Lung (tissue), 16 donors: ENCODE measurements around the gene PEX5L. TPM values are rescaled to one million over a fixed set of nuclear protein-coding genes. Genes with fewer than 3 reads are reported as not detected.

Experiments
- ATAC-seq: fragments of 200-7000 bp; cut with Tn5 transposase; one replicate; pipeline ENCODE4 v1.9.1; 2020; ENCODE audit warnings: moderate number of reproducible peaks; ENCODE audit not compliant: insufficient read depth, low FRiP score
- DNase-seq, 3 donors: peaks; one replicate each; pipeline ENCODE4 v3.0.0-alpha.2; 2013 to 2017
- H3K27ac ChIP-seq, 2 donors: one replicate each; pipeline ENCODE4 v1.5.1; 2013; ENCODE audit warnings: mild to moderate bottlenecking in 2 of 2, moderate library complexity in 2 of 2, control low read depth in 1 of 2, inconsistent platforms in 1 of 2, low read depth in 1 of 2, low read length in 1 of 2
- H3K27me3 ChIP-seq, 3 donors: one replicate each; pipeline ENCODE4 v1.5.1; 2013; ENCODE audit warnings: low read length in 2 of 3; ENCODE audit not compliant: control insufficient read depth in 3 of 3, insufficient read depth in 3 of 3
- H3K36me3 ChIP-seq, 4 donors: one replicate each; pipeline ENCODE4 v1.5.1; 2013; ENCODE audit warnings: low read length in 4 of 4, mild to moderate bottlenecking in 1 of 4, moderate library complexity in 1 of 4; ENCODE audit not compliant: control insufficient read depth in 4 of 4, insufficient read depth in 4 of 4
- H3K4me1 ChIP-seq, 5 donors: one replicate each; pipeline ENCODE4 v1.5.1; 2013; ENCODE audit warnings: low read length in 5 of 5, mild to moderate bottlenecking in 2 of 5, moderate library complexity in 1 of 5; ENCODE audit not compliant: control insufficient read depth in 5 of 5, insufficient read depth in 5 of 5
- H3K4me3 ChIP-seq: one replicate; pipeline ENCODE4 v1.5.1; 2013; ENCODE audit warnings: mild to moderate bottlenecking, control low read depth, moderate library complexity
- H3K9ac ChIP-seq, 2 donors: one replicate each; pipeline ENCODE4 v1.5.1; 2013; ENCODE audit warnings: low read length in 2 of 2, control low read depth in 1 of 2; ENCODE audit not compliant: insufficient read depth in 1 of 2
- H3K9me3 ChIP-seq, 4 donors: one replicate each; pipeline ENCODE4 v1.5.1; 2013; ENCODE audit warnings: low read length in 3 of 4, mild to moderate bottlenecking in 1 of 4, moderate library complexity in 1 of 4; ENCODE audit not compliant: control insufficient read depth in 4 of 4, insufficient read depth in 3 of 4
- WGBS, 2 donors: extraction: QIAGEN DNeasy Blood & Tissue Kit; methylation state at CpG; one replicate each; pipeline ENCODE4 v1.1.7; 2013; 5-methylcytosine and 5-hydroxymethylcytosine counted together
- long read RNA-seq, 5 donors: transcript quantifications; one replicate each; lab custom pipeline, GENCODE V29; 2026
- polyA plus RNA-seq, 2 donors: library from polyadenylated mRNA; stranded (reverse); fragments of 200-250 nt; gene quantifications; one replicate each; pipeline ENCODE4 v1.2.1, GENCODE V29; 2013
- total RNA-seq, 2 donors: library from RNA; depleted of rRNA in 1 of 2; stranded (reverse); fragments of >200 nt in 1 of 2; gene quantifications; one replicate each; pipeline ENCODE4 v1.2.1, GENCODE V29; 2014 to 2021
- TF ChIP-seq, protein P1 (sequence below): IDR thresholded peaks from 2 replicates; pipeline ENCODE4 v1.5.1; 2012; ENCODE audit warnings: mild to moderate bottlenecking; ENCODE audit errors: control extremely low read depth, extremely low read depth
- donor health status: control.
- donor health status: control.
- donor health status: Bipolar disorder and iron deficiency.
- donor health status: healthy.
- donor health status: DM: yes; HTN: yes; CAD: no.

PEX5L gene, protein sequence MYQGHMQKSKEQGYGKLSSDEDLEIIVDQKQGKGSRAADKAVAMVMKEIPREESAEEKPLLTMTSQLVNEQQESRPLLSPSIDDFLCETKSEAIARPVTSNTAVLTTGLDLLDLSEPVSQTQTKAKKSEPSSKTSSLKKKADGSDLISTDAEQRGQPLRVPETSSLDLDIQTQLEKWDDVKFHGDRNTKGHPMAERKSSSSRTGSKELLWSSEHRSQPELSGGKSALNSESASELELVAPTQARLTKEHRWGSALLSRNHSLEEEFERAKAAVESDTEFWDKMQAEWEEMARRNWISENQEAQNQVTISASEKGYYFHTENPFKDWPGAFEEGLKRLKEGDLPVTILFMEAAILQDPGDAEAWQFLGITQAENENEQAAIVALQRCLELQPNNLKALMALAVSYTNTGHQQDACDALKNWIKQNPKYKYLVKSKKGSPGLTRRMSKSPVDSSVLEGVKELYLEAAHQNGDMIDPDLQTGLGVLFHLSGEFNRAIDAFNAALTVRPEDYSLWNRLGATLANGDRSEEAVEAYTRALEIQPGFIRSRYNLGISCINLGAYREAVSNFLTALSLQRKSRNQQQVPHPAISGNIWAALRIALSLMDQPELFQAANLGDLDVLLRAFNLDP
- total RNA-seq (under 1 TPM; 0.15 to 0.80 TPM), polyA plus RNA-seq (under 1 TPM; 0.02 to 0.03 TPM)
- long read RNA-seq, donor 1, result 0 reads
- long read RNA-seq, donor 2, result 0 reads
- long read RNA-seq, donor 3, result 0 reads
- long read RNA-seq, donor 4, result 0 reads
- long read RNA-seq, donor 5, result 0 reads

DNA sequence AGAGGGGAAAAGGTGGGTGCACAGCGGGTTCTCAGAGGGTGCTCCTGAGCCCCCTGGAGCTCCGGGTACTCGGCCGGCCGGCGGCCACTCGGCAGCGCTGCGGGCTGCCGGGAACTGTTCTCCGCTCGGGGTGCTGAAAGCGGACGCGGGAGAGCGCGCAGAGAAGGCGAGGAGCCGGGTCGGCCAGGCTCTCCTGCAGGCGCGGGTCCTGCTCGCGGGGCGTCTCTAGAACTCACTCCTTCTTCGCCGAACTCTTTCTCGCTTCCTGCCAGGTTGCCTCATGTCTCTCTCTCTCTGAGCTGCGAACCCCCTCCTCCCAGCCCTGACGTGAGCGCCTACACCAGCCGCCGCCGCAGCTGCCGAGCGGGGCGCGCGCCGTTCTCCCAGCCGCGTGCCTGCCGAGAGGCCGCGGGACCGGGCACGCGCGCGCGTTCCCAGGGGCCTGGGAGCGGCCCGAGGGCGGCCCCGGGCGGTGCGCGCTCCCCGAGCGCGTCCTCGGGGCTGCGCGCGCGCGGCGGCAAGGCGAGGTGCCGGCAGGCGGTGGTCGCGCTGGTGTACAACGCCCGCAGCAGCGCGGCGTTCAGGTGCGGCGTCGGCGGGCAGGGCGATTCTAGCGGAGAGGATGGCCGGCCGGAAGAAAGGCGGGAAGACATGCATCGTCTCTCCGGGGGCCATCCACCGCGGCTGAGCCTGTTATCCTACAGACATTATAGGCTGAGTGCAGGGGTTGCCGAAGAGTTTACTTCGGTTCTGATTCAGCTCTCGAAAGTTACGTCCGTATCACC is at the start of gene PEX5L:
PEX5L (minus strand) TSS at position 267 of the 785 bp plus-strand sequence. CDS start 338 bp downstream, outside the sequence.
- peak; percentile 64 to 77 (median 75) for DNase-seq
- H3K27me3 ChIP-seq, result peaks cover 3 to 43% (median 33%) of the 10 kb centered on the region in 3 donors
- no peaks in the 10 kb centered on the region for H3K9me3 ChIP-seq
- H3K9ac ChIP-seq, result no peak within 1 kb of the TSS
- no peak within 1 kb of the TSS for H3K27ac ChIP-seq
- H3K36me3 ChIP-seq, result no peaks in the 10 kb centered on the region
- ATAC-seq, result peak; percentile 85
- H3K4me1 ChIP-seq, result peaks cover 0 to 6% (median 0%) of the 10 kb centered on the region in 5 donors
- 2 to 3% methylated on average over 88 to 96 of the region's 96 CpGs for WGBS, 2 donors
- H3K4me3 ChIP-seq, result no peak within 1 kb of the TSS
- TF ChIP-seq, protein P1, sequence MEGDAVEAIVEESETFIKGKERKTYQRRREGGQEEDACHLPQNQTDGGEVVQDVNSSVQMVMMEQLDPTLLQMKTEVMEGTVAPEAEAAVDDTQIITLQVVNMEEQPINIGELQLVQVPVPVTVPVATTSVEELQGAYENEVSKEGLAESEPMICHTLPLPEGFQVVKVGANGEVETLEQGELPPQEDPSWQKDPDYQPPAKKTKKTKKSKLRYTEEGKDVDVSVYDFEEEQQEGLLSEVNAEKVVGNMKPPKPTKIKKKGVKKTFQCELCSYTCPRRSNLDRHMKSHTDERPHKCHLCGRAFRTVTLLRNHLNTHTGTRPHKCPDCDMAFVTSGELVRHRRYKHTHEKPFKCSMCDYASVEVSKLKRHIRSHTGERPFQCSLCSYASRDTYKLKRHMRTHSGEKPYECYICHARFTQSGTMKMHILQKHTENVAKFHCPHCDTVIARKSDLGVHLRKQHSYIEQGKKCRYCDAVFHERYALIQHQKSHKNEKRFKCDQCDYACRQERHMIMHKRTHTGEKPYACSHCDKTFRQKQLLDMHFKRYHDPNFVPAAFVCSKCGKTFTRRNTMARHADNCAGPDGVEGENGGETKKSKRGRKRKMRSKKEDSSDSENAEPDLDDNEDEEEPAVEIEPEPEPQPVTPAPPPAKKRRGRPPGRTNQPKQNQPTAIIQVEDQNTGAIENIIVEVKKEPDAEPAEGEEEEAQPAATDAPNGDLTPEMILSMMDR, result no peak

DNA sequence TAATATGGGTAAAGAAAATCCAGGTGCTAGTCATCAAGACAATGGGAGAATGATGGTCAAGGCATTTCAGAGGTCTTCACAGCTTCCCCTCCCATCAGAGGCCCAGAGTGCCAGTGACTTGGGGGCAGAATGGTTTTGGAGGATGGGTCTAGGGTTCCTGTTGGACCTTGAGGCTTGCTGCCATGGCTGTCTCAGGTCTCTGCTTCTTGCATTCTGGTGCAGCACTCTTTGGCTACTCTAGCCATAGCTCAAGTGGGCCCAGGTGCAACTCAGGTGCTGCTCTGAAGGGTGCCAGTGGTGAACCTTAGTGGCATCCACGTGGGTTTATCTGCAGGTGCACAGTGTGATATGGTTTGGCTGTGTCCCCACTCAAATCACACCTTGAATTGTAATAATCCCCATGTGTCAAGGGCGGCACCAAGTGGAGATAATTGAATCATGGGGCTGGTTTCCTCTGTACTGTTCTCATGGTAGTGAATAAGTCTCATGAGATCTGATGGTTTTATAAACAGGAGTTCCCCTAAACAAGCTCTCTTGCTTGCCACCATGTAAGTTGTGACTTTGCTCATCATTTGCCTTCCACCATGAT is 48.5 kb upstream of the PEX5L start:
- 48 to 55% methylated on average over 2 of the region's 2 CpGs for WGBS, 2 donors
- Histone ChIP-seq H3K4me3 (no peak overlapping the region), H3K27ac (no peak overlapping the region), H3K9me3 (no peaks in the 10 kb centered on the region), H3K36me3 (no peaks in the 10 kb centered on the region), H3K4me1 (no peaks in the 10 kb centered on the region), H3K9ac (no peak overlapping the region), H3K27me3 (no peaks in the 10 kb centered on the region)
- DNase-seq (peak in 1 of 3 donors; percentile 1), ATAC-seq (no peak)
- TF ChIP-seq, protein P1, result no peak

DNA sequence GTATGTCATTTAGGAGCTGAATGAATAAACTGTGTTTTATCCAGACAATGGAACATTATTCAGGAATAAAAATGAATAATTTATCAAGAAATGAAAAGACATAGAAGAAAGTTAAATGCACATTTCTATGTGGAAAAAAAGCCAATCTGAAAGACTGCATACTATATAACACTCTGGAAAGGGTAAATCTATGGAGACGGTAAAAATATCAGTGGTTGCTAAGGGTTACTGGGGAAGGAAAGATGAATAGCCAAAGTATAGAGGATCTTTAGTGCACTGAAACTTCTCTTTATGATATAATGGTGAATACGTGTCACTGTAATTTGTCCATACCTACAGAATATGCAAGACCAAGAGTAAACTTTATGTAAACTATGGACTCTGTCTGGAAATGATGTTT is 46.0 kb upstream of the PEX5L start:
- Histone ChIP-seq H3K4me3 (no peak overlapping the region), H3K27me3 (no peaks in the 10 kb centered on the region), H3K4me1 (no peaks in the 10 kb centered on the region), H3K9ac (no peak overlapping the region), H3K36me3 (no peaks in the 10 kb centered on the region), H3K9me3 (peaks cover 0 to 3% (median 0%) of the 10 kb centered on the region in 4 donors), H3K27ac (no peak overlapping the region)
- DNase-seq, result no peak
- ATAC-seq, result no peak
- 87 to 93% methylated on average over 2 of the region's 2 CpGs for WGBS, 2 donors
- TF ChIP-seq, protein P1, result no peak
